ENCODE measurements around the gene CCL1.

The CCL1 gene

GRCh38 chr17:34369571-34369970 lies 6.5 kb upstream of the CCL1 start:
- DNase-seq (ENCODE audit: extremely low read depth, insufficient read length) = no peak
- Histone ChIP-seq H3K4me3 (replicated peaks; ENCODE audit: low read depth, low read length) (no peak overlapping the region), H3K36me3 (ENCODE audit: control insufficient read depth, insufficient read depth, low read length) (no peaks in the 10 kb centered on the region), H3K27me3 (replicated peaks; ENCODE audit: control insufficient read depth, insufficient read depth, low read length) (peaks cover 4% of the 10 kb centered on the region)
- TF ChIP-seq CTCF (IDR thresholded peaks at IDR 0.05; ENCODE audit: insufficient read depth, low read length, poor library complexity, severe bottlenecking) = no peak

- H3K27me3 ChIP-seq (replicated peaks; ENCODE audit: control insufficient read depth, insufficient read depth, low read length) = peaks cover 4% of the 10 kb centered on the region
- no peak for TF ChIP-seq CTCF (IDR thresholded peaks at IDR 0.05; ENCODE audit: insufficient read depth, low read length, poor library complexity, severe bottlenecking)
- no peak overlapping the region for H3K4me3 ChIP-seq (replicated peaks; ENCODE audit: low read depth, low read length)
- H3K36me3 ChIP-seq (ENCODE audit: control insufficient read depth, insufficient read depth, low read length) = no peaks in the 10 kb centered on the region
- DNase-seq (ENCODE audit: extremely low read depth, insufficient read length) = no peak
These were observed 6.0 kb upstream of the CCL1 start for GRCh38 chr17:34368946-34369500.

- DNase-seq (ENCODE audit: extremely low read depth, insufficient read length) = no peak
- H3K4me3 ChIP-seq (replicated peaks; ENCODE audit: low read depth, low read length) = no peak overlapping the region
- H3K36me3 ChIP-seq (ENCODE audit: control insufficient read depth, insufficient read depth, low read length) = no peaks in the 10 kb centered on the region
- no peak for TF ChIP-seq CTCF (IDR thresholded peaks at IDR 0.05; ENCODE audit: insufficient read depth, low read length, poor library complexity, severe bottlenecking)
- peaks cover 4% of the 10 kb centered on the region for H3K27me3 ChIP-seq (replicated peaks; ENCODE audit: control insufficient read depth, insufficient read depth, low read length)
These were observed 5.3 kb upstream of the CCL1 start for GRCh38 chr17:34368196-34368945.

- H3K27me3 ChIP-seq (replicated peaks; ENCODE audit: control insufficient read depth, insufficient read depth, low read length) = peaks cover 2% of the 10 kb centered on the region; the same call in 1 of the 2 replicates
- TF ChIP-seq CTCF (IDR thresholded peaks at IDR 0.05; ENCODE audit: insufficient read depth, low read length, poor library complexity, severe bottlenecking) = no peak
- H3K36me3 ChIP-seq (ENCODE audit: control insufficient read depth, insufficient read depth, low read length) = no peaks in the 10 kb centered on the region
- DNase-seq (ENCODE audit: extremely low read depth, insufficient read length) = no peak
- H3K4me3 ChIP-seq (replicated peaks; ENCODE audit: low read depth, low read length) = no peak overlapping the region
These were observed 4.6 kb upstream of the CCL1 start for GRCh38 chr17:34367486-34368195.

- no peak overlapping the region for H3K4me3 ChIP-seq (replicated peaks; ENCODE audit: low read depth, low read length)
- no peak for TF ChIP-seq CTCF (IDR thresholded peaks at IDR 0.05; ENCODE audit: insufficient read depth, low read length, poor library complexity, severe bottlenecking)
- H3K36me3 ChIP-seq (ENCODE audit: control insufficient read depth, insufficient read depth, low read length) = no peaks in the 10 kb centered on the region
- peaks cover 2% of the 10 kb centered on the region; the same call in 1 of the 2 replicates for H3K27me3 ChIP-seq (replicated peaks; ENCODE audit: control insufficient read depth, insufficient read depth, low read length)
- no peak for DNase-seq (ENCODE audit: extremely low read depth, insufficient read length)
These were observed 3.6 kb upstream of the CCL1 start for GRCh38 chr17:34366529-34367107.
